ENCODE results near the gene SPATA25. TPM values are rescaled to one million over a fixed set of nuclear protein-coding genes. Genes with fewer than 3 reads are reported as not detected.
A peak's percentile ranks its signal among the peaks of the same experiment; 100 is the strongest.

SPATA25 gene
- total RNA-seq, 1 experiment from 2014 or later, result 0.40 TPM

DNA sequence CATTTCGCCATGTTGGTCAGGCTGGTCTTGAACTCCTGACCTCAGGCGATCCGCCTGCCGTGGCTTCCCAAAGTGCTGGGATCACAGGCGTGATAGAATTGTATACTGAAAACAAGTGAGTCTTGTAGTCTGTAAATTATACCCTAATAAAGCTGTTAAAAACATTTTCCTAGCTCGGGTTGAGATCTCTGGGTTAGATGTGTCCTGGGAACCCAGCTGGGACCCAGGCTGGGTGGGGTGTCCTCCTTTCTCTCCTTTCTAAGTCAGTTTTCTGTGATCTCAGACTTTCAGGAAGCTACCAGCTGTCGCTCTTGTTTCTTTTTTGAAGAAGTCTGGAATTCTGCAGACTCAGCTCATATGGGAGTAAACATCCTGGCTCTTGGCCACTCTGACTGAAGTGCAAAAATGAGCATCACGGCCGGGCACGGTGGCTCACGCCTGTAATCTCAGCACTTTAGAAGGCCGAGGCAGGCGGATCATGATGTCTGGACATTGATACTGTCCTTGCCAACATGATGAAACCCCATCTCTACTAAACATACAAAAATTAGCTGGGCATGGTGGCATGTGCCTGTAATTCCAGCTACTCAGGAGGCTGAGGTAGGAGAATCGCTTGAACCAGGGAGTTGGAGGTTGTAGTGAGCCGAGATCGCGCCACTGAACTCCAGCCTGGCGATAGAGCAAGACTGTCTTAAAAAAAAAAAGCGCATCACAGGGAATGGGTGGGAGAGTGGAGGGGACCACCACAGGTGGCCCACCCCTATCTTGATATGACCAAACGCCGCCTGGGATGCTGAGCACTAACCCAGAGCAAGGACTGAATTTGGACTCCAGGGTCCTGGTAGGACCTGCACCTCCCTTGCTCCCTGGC is 37.2 kb upstream of the SPATA25 start:
- H2AFZ ChIP-seq (ENCODE audit: low read length), result no peak overlapping the region
- H3K27ac ChIP-seq (ENCODE audit: low read length), result no peak overlapping the region
- TF ChIP-seq EZH2 (IDR thresholded peaks at IDR 0.05; ENCODE audit: low read length, unreplicated experiment) (no peak), EZH2phosphoT487 (IDR thresholded peaks at IDR 0.05; ENCODE audit: borderline replicate concordance, low read length) (no peak)
- TF ChIP-seq, protein P1, sequence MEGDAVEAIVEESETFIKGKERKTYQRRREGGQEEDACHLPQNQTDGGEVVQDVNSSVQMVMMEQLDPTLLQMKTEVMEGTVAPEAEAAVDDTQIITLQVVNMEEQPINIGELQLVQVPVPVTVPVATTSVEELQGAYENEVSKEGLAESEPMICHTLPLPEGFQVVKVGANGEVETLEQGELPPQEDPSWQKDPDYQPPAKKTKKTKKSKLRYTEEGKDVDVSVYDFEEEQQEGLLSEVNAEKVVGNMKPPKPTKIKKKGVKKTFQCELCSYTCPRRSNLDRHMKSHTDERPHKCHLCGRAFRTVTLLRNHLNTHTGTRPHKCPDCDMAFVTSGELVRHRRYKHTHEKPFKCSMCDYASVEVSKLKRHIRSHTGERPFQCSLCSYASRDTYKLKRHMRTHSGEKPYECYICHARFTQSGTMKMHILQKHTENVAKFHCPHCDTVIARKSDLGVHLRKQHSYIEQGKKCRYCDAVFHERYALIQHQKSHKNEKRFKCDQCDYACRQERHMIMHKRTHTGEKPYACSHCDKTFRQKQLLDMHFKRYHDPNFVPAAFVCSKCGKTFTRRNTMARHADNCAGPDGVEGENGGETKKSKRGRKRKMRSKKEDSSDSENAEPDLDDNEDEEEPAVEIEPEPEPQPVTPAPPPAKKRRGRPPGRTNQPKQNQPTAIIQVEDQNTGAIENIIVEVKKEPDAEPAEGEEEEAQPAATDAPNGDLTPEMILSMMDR (conservative IDR thresholded peaks at IDR 0.05; ENCODE audit: low read depth, low read length), result no peak
- H3F3A ChIP-seq (ENCODE audit: low read length, unreplicated experiment), result no peaks in the 10 kb centered on the region
- intact Hi-C loops (cut with micrococcal nuclease), result no loop called here
- H3K27me3 ChIP-seq (ENCODE audit: low read length), result no peaks in the 10 kb centered on the region
- ATAC-seq (peak; percentile 39), DNase-seq (no peak)
- H3K4me3 ChIP-seq (ENCODE audit: low read length), result no peak overlapping the region
- H3K9ac ChIP-seq (ENCODE audit: low read length), result no peak overlapping the region
- peaks cover 8% of the 10 kb centered on the region for H3K4me1 ChIP-seq (ENCODE audit: insufficient read depth, low read length)
- no peaks in the 10 kb centered on the region for H3K79me2 ChIP-seq (ENCODE audit: low read length)
- H3K4me2 ChIP-seq (ENCODE audit: low read length), result no peak overlapping the region
- no peaks in the 10 kb centered on the region for H4K20me1 ChIP-seq (ENCODE audit: low read length)
- no peaks in the 10 kb centered on the region for H3K9me3 ChIP-seq (ENCODE audit: low read length)
- H3K9me2 ChIP-seq (replicated peaks; ENCODE audit: low read length), result no peaks in the 10 kb centered on the region
- BruUV-seq (replicated peaks), result no TSS peak
- H3K36me3 ChIP-seq (ENCODE audit: low read depth, low read length), result no peaks in the 10 kb centered on the region
- POLR2A ChIA-PET (ENCODE audit: unreplicated experiment), result interaction anchor here (0.7 to 0.8 kb wide), 2 partner anchors 19 to 1382 kb away, joined by 4 read pairs; no protein-coding TSS in a partner anchor
- CTCF ChIA-PET, result interaction anchor here (0.6 to 0.8 kb wide), 2 partner anchors 46 to 302 kb away, joined by 4 to 5 read pairs; no protein-coding TSS in a partner anchor

DNA sequence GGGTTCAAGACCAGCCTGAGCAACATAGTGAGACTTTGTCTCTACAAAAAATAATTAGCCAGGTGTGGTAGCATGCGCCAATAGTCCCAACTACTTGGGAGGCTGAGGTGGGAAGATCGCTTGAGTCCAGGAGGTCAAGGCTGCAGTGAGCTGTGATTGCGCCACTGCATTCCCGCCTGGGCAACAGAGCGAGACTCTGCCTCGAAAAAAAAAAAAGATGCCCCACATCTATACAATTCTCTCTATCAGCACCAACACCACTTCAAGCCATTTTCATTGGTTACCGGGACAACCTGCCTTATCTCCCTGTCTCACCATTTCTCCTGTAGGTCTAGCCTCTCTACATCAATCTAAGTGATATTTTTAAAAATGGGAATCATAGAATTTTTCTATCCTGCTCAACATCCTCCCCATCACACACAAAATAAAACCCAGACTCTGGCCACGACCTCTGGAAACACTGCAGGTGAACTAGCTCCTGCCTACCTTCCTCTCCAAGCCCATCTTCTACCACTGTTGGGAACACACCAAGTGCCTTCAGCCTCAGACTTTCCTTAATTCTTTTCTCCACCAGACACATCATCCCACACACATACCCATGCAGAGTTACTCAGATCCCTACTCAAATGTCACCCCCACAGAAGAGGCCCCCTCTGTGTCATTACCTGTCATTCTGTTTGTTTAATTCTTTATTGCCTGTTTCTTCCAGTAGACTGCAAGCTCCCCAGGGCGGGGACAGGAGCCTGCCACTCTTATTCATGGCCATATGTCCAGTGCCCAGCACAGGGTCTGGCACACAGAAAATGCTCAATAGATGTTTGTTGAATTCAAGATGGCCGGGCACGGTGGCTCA is 34.1 kb upstream of the SPATA25 start:
- H3K9me3 ChIP-seq (ENCODE audit: low read length), result no peaks in the 10 kb centered on the region
- DNase-seq (peak; percentile 59), ATAC-seq (peak; percentile 65)
- no peaks in the 10 kb centered on the region for H3K36me3 ChIP-seq (ENCODE audit: low read depth, low read length)
- no peaks in the 10 kb centered on the region for H3K9me2 ChIP-seq (replicated peaks; ENCODE audit: low read length)
- no TSS peak for BruUV-seq (replicated peaks)
- H3K9ac ChIP-seq (ENCODE audit: low read length), result no peak overlapping the region
- peak overlapping the region; percentile 11; the same call in 1 of the 2 replicates for H3K4me2 ChIP-seq (ENCODE audit: low read length)
- H2AFZ ChIP-seq (ENCODE audit: low read length), result no peak overlapping the region
- intact Hi-C loops (cut with micrococcal nuclease), result no loop called here
- peaks cover 8% of the 10 kb centered on the region for H3K4me1 ChIP-seq (ENCODE audit: insufficient read depth, low read length)
- H3K27ac ChIP-seq (ENCODE audit: low read length), result no peak overlapping the region
- no peaks in the 10 kb centered on the region for H3K27me3 ChIP-seq (ENCODE audit: low read length)
- ChIA-PET CTCF (no interaction called here), POLR2A (ENCODE audit: unreplicated experiment) (interaction anchor here (0.8 to 1.1 kb wide), 2 partner anchors 12 to 16 kb away, joined by 3 to 4 read pairs; no protein-coding TSS in a partner anchor)
- TF ChIP-seq EZH2 (IDR thresholded peaks at IDR 0.05; ENCODE audit: low read length, unreplicated experiment) (no peak), EZH2phosphoT487 (IDR thresholded peaks at IDR 0.05; ENCODE audit: borderline replicate concordance, low read length) (no peak)
- TF ChIP-seq, protein P1 (conservative IDR thresholded peaks at IDR 0.05; ENCODE audit: low read depth, low read length), result no peak
- no peaks in the 10 kb centered on the region for H4K20me1 ChIP-seq (ENCODE audit: low read length)
- H3K79me2 ChIP-seq (ENCODE audit: low read length), result no peaks in the 10 kb centered on the region
- no peaks in the 10 kb centered on the region for H3F3A ChIP-seq (ENCODE audit: low read length, unreplicated experiment)
- H3K4me3 ChIP-seq (ENCODE audit: low read length), result no peak overlapping the region
